IPS-20b (cell line): ENCODE results near the gene GNG2.

ENCODE experiments used
- H3K27ac ChIP-seq: one replicate; pipeline ENCODE4 v1.5.1; 2013; ENCODE audit warnings: low read length
- H3K27me3 ChIP-seq: 2 replicates; pipeline ENCODE4 v1.6.1; 2013; ENCODE audit warnings: mild to moderate bottlenecking, low read length, inconsistent platforms; ENCODE audit not compliant: insufficient read depth
- H3K36me3 ChIP-seq: 2 replicates; pipeline ENCODE4 v1.6.1; 2013; ENCODE audit warnings: low read depth, mild to moderate bottlenecking, inconsistent platforms, low read length, moderate library complexity; ENCODE audit not compliant: insufficient read depth
- H3K4me1 ChIP-seq: 2 replicates; pipeline ENCODE4 v1.6.1; 2013; ENCODE audit warnings: mild to moderate bottlenecking, control low read depth, inconsistent platforms, low read length, moderate library complexity; ENCODE audit not compliant: insufficient read depth
- H3K4me3 ChIP-seq: 2 replicates; pipeline ENCODE4 v1.5.1; 2013; ENCODE audit warnings: mild to moderate bottlenecking, low read length, inconsistent platforms
- H3K9ac ChIP-seq: 2 replicates; pipeline ENCODE4 v1.6.1; 2013; ENCODE audit warnings: low read depth, mild to moderate bottlenecking, inconsistent platforms, low read length, moderate library complexity
- H3K9me3 ChIP-seq: 2 replicates; pipeline ENCODE4 v1.6.1; 2013; ENCODE audit warnings: mild to moderate bottlenecking, low read depth, low read length, inconsistent platforms; ENCODE audit not compliant: insufficient read depth

The GNG2 gene

DNA sequence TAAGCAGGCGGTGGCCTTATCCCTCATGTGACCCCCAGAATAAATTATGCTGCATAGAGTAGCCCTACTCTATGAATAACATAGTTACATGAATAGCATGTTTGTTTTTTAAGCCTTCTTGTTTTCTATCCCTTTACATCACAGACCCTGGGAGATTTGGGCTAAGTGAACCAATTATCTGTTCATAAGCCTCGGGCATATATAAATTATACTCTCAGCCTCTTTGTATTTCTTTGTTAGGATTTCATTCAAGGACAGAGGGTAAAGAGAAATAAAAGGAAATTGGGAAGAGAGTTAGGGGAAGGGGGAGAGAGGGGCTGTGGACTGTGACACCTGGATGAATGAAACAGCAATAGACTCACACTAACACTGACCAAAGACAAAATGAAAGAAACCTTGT is 93.6 kb downstream of the GNG2 start:
- Histone ChIP-seq H3K27me3 (no peaks in the 10 kb centered on the region), H3K4me3 (no peak overlapping the region), H3K36me3 (peaks cover 4% of the 10 kb centered on the region; the same call in 1 of the 2 replicates), H3K9me3 (no peaks in the 10 kb centered on the region), H3K9ac (no peak overlapping the region), H3K4me1 (no peaks in the 10 kb centered on the region), H3K27ac (no peak overlapping the region)

DNA sequence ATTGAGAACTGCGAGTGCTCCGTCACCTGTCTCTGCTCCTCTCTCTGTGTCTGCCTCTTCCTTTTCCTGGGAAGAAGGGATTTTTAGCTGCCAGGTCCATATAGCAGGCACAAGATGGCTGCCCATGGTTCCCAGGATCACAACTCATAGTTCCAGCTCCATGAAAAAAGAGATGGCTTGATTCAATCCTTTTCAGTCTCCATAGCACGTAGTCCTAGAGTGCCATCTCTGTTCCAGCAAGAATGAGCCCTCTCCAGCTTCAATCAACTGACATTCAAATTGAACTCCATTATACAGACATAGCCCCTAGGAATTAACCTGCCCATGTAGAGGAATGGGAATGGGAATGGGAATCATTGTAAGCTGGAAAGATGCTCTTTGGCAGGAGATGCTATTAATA is 94.2 kb downstream of the GNG2 start:
- Histone ChIP-seq H3K9ac (no peak overlapping the region), H3K27me3 (no peaks in the 10 kb centered on the region), H3K36me3 (peaks cover 4% of the 10 kb centered on the region; the same call in 1 of the 2 replicates), H3K4me1 (no peaks in the 10 kb centered on the region), H3K27ac (no peak overlapping the region), H3K4me3 (no peak overlapping the region), H3K9me3 (no peaks in the 10 kb centered on the region)

DNA sequence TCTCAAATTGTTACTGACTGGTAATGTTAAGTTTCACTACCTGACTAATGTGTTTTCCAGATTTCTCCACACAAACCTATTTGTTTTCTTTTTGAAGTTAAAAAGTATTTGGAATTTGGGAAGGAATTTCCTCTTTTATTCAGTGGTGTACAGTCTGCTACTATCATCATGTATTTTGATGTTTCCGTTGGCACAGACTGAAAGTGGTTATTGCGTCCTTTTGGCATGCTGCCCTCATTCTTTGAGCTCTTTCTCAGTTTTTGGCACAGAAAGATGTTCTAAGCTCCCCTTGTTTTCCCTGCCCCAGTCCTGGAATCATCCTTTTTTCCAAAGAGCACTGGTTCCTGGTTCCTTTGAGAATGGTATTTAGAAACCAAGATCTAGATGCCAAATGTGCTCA is 97.5 kb downstream of the GNG2 start:
- Histone ChIP-seq H3K9ac (no peak overlapping the region), H3K36me3 (peaks cover 4% of the 10 kb centered on the region; the same call in 1 of the 2 replicates), H3K9me3 (no peaks in the 10 kb centered on the region), H3K27ac (no peak overlapping the region), H3K27me3 (no peaks in the 10 kb centered on the region), H3K4me3 (no peak overlapping the region), H3K4me1 (no peaks in the 10 kb centered on the region)

DNA sequence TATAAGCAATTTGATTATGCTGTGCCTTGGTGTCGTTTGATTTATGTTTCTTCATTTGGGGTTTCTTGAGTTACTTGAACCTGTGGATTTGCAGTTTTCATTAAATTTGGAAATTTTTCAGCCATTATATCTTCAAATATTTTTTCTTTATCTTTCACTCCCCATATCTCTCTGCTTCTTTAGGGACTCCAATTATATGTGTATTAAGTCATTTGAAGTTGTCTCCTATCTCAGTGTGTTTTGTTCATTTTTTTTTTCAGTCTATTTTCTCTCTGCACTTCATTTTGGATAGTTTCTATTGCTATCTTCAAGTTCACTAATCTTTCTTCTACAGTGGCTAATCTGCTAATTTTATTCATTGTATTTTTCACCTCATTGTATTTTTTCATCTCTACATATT is 99.5 kb downstream of the GNG2 start:
- no peaks in the 10 kb centered on the region for H3K9me3 ChIP-seq
- H3K9ac ChIP-seq, result no peak overlapping the region
- H3K27ac ChIP-seq, result no peak overlapping the region
- no peak overlapping the region for H3K4me3 ChIP-seq
- H3K4me1 ChIP-seq, result no peaks in the 10 kb centered on the region
- no peaks in the 10 kb centered on the region for H3K36me3 ChIP-seq
- H3K27me3 ChIP-seq, result no peaks in the 10 kb centered on the region

DNA sequence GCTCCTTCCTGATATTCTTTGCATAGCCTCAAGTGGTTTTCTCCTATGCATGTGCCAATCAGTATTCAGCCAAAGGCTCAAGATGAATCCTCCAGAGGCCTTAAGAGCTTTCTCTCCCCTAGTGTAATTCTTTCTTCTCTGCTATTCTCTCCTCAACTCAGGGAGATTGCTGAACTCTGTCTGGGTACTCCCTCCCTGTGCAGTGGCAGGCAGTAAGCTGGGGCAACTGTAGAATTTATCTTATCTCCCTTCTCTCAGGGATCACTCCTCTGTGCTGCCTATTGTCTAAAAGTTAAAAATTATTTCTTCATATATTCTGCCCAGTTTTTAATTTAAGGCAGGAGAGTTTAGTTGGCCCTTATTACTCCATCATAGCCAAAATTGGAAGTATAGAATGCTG is 100.5 kb downstream of the GNG2 start:
- H3K27ac ChIP-seq, result no peak overlapping the region
- H3K9me3 ChIP-seq, result no peaks in the 10 kb centered on the region
- no peaks in the 10 kb centered on the region for H3K27me3 ChIP-seq
- no peak overlapping the region for H3K4me3 ChIP-seq
- no peak overlapping the region for H3K9ac ChIP-seq
- no peaks in the 10 kb centered on the region for H3K4me1 ChIP-seq
- no peaks in the 10 kb centered on the region for H3K36me3 ChIP-seq

DNA sequence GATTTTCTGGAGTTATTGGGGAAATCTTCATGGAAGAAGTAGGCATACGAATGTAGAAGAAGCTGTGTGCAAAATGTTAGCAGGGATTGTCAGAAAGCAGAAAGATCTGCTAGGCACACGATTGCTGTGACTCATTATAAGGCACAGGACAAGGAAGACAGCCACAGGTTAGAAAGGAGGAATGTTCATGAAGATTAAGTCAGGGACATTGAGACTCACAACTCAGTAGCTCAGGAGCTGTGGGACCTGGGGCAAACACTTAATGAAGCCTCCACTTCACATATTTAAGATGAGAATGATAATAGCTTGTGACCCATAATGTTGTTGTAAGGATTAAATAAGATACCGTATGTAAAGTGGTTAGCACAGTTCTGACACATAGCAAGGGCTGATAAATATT is 102.3 kb downstream of the GNG2 start:
- Histone ChIP-seq H3K27ac (no peak overlapping the region), H3K27me3 (no peaks in the 10 kb centered on the region), H3K4me1 (no peaks in the 10 kb centered on the region), H3K9ac (no peak overlapping the region), H3K4me3 (no peak overlapping the region), H3K9me3 (no peaks in the 10 kb centered on the region), H3K36me3 (no peaks in the 10 kb centered on the region)

DNA sequence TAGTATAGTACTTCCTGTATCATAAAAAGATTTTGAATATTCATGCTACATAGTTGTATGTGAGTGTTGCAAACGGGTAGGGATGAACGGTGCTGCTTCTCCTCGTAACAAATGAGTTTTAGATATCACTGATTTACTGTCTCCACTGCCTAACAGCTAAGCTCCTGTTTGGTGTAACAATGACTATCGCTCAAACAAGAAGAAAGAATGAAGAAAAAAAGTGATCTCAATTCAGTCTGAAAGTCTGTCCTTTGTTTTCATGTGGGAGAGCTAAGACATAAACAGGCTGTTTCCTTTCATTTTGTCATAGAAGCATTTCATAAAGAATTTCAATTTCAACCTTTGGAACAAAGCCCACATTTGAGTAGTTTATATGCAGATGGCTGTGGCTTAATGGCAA is 102.9 kb downstream of the GNG2 start:
- Histone ChIP-seq H3K27me3 (no peaks in the 10 kb centered on the region), H3K9me3 (no peaks in the 10 kb centered on the region), H3K27ac (no peak overlapping the region), H3K9ac (no peak overlapping the region), H3K4me3 (no peak overlapping the region), H3K4me1 (no peaks in the 10 kb centered on the region), H3K36me3 (no peaks in the 10 kb centered on the region)

DNA sequence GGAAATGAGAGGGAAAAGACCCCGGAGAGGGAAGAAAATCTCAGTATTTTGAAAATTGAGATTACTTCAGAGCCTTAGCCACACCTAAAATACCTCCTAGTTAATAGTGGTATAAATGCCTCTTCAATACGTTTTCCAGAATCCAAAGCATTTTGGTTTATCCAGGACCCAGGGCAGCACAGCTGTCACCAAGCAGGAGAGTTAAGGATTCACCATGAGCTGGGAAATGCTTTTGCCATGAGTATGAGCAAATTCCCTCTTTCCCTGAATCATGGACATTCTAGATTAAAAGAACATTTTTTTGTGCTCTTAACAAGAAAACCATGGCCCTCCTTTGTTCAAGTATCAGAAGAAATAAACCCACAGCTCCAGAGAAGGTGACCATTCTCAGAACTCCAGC is 107.1 kb downstream of the GNG2 start:
- H3K4me1 ChIP-seq, result no peaks in the 10 kb centered on the region
- H3K27me3 ChIP-seq, result no peaks in the 10 kb centered on the region
- no peak overlapping the region for H3K9ac ChIP-seq
- H3K9me3 ChIP-seq, result no peaks in the 10 kb centered on the region
- no peak overlapping the region for H3K27ac ChIP-seq
- H3K36me3 ChIP-seq, result no peaks in the 10 kb centered on the region
- no peak overlapping the region for H3K4me3 ChIP-seq

DNA sequence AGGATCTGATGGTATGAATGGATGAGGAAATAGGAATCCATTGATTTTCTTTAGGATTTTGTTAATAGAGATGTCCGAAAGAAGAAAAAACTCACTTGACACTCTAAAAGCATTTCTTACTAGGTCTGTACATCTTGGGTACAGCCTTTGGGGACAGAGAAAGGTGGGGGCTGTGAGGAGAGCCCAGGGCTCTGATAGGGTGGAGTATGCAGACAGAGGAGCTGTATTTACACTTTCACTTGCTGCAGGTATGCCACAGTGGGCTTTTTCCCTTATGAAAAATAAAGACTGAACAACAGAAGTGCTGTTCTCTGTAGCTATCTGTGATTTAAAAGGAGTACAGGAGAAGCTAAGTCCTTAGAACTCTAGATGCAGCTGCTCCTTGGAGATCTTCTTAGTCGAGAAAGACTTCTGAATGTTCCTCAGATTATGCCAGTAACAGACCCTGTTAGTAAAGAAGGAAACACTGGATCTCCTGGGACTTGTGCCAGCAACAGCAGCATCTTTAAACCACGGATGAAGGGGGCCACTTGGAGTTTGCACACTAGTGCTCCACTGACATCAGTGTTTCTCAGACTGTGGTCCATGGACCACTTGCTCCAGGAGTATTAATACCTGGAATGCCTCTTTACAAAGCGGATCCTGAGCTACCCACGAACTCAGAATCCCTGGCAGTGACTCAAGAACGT is 109.6 kb downstream of the GNG2 start:
- no peaks in the 10 kb centered on the region for H3K36me3 ChIP-seq
- no peak overlapping the region for H3K27ac ChIP-seq
- H3K9ac ChIP-seq, result no peak overlapping the region
- no peak overlapping the region for H3K4me3 ChIP-seq
- H3K27me3 ChIP-seq, result no peaks in the 10 kb centered on the region
- no peaks in the 10 kb centered on the region for H3K4me1 ChIP-seq
- no peaks in the 10 kb centered on the region for H3K9me3 ChIP-seq

DNA sequence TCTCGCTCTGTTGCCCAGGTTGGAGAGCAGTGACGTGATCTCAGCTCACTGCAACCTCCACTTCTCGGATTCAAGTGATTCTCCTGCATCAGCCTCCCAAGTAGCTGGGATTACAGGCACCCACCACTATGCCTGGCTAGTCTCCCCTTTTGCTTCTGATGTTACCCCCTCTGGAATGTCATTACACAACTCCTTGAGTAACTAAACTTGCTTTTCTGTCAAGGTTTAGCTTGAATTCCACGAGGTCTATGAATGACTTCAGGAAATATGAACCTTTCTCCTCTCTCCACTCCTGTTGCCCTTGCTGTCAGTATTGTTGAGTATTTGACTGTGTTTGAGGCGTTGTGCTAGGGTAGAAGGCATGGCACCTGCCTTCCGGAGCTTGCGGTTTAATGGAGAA is 112.2 kb downstream of the GNG2 start:
- no peaks in the 10 kb centered on the region for H3K36me3 ChIP-seq
- no peak overlapping the region for H3K4me3 ChIP-seq
- H3K4me1 ChIP-seq, result no peaks in the 10 kb centered on the region; the same call in 1 of the 2 replicates
- no peak overlapping the region for H3K9ac ChIP-seq
- H3K9me3 ChIP-seq, result no peaks in the 10 kb centered on the region
- H3K27me3 ChIP-seq, result no peaks in the 10 kb centered on the region
- no peak overlapping the region for H3K27ac ChIP-seq

DNA sequence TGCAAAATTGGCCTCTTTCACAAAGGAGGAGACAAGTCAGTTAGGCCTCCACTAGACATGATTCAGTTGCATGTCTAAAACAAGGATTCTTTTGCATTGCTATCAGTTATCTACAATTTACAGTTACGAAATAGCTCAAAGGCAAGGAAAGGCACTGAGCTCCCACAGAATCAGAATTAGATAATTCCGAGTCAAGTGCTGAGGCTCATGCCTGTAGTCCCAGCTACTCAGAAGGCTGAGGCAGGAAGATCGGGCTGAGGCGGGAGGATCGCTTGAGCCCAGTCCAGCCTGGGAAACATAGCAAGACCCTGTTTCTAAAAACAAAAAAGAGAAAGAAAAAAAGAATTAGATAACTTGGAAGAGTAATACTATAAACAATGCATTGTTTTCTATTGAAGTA is 116.7 kb downstream of the GNG2 start:
- Histone ChIP-seq H3K27me3 (no peaks in the 10 kb centered on the region; the same call in 1 of the 2 replicates), H3K36me3 (no peaks in the 10 kb centered on the region), H3K9me3 (no peaks in the 10 kb centered on the region), H3K4me3 (no peak overlapping the region), H3K27ac (no peak overlapping the region), H3K9ac (no peak overlapping the region), H3K4me1 (no peaks in the 10 kb centered on the region; the same call in 1 of the 2 replicates)

DNA sequence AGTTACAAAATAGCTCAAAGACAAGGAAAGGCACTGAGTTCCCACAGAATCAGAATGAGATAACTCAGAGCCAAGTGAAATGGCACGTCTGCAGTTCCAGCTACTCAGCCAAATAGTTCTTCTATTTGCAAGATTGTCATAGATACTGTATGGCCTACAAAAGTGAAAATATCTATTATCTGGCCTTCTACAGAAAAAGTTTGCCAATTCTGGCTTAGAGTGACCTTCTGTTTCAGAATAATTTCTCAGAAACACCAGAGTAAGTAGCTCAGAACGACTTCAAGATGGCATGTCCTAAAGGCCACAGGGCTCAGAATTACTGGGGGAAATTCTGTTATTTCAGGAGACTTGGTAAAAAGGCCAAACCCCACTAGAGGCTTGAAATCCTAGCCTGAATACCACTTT is 118.3 kb downstream of the GNG2 start:
- H3K36me3 ChIP-seq, result no peaks in the 10 kb centered on the region
- H3K9me3 ChIP-seq, result no peaks in the 10 kb centered on the region
- no peak overlapping the region for H3K9ac ChIP-seq
- H3K4me1 ChIP-seq, result no peaks in the 10 kb centered on the region; the same call in 1 of the 2 replicates
- no peak overlapping the region for H3K27ac ChIP-seq
- no peak overlapping the region for H3K4me3 ChIP-seq
- no peaks in the 10 kb centered on the region; the same call in 1 of the 2 replicates for H3K27me3 ChIP-seq
